Pulmonary artery endothelial cell (primary cell): ENCODE data around the gene INSRR. TPM values are rescaled to one million over a fixed set of nuclear protein-coding genes. Genes with fewer than 3 reads are reported as not detected.

Source experiments
- total RNA-seq: library from RNA; depleted of rRNA; stranded (reverse); fragments of >200 nt; gene quantifications from 2 replicates; pipeline ENCODE4 v1.2.3, GENCODE V29; 2014

Gene INSRR
- total RNA-seq, 1 donor from 2014 or later = not detected

Other genes starting within 250 kb of the INSRR start
- not detected in 2 replicates for gene HAPLN2, start 239.7 kb downstream of the INSRR start, total RNA-seq
- gene BCAN, start 217.0 kb downstream of the INSRR start, total RNA-seq = not detected in 2 replicates
- 285 and 293 TPM in 2 replicates for gene NES, start 181.7 kb downstream of the INSRR start, total RNA-seq
- gene CRABP2, start 153.5 kb downstream of the INSRR start, total RNA-seq = 0.11 and 0.46 TPM in 2 replicates
- 7.5 and 7.9 TPM in 2 replicates for gene METTL25B, start 130.6 kb downstream of the INSRR start, total RNA-seq
- 9.6 and 10.1 TPM in 2 replicates for gene ISG20L2, start 130.4 kb downstream of the INSRR start, total RNA-seq
- gene MRPL24, start 118.0 kb downstream of the INSRR start, total RNA-seq = 56.2 and 66.9 TPM in 2 replicates
- gene HDGF, start 107.4 kb downstream of the INSRR start, total RNA-seq = 206 and 293 TPM in 2 replicates
- 14.8 and 18.8 TPM in 2 replicates for gene PRCC, start 91.6 kb downstream of the INSRR start, total RNA-seq
- 0.20 and 0.28 TPM in 2 replicates for gene SH2D2A, start 42.3 kb downstream of the INSRR start, total RNA-seq
- under 0.01 and 0.14 TPM in 2 replicates for gene NTRK1, start 1.7 kb upstream of the INSRR start, total RNA-seq
- gene PEAR1, start 34.6 kb upstream of the INSRR start, total RNA-seq = 15.8 and 17.3 TPM in 2 replicates
- 0.11 and 0.40 TPM in 2 replicates for gene LRRC71, start 61.5 kb upstream of the INSRR start, total RNA-seq
- gene ARHGEF11, start 186.6 kb upstream of the INSRR start, total RNA-seq = 25.4 and 26.2 TPM in 2 replicates
- gene ETV3L, start 240.7 kb upstream of the INSRR start, total RNA-seq = not detected in 2 replicates